ENCODE results near the gene DNAI2.

Gene DNAI2

DNA sequence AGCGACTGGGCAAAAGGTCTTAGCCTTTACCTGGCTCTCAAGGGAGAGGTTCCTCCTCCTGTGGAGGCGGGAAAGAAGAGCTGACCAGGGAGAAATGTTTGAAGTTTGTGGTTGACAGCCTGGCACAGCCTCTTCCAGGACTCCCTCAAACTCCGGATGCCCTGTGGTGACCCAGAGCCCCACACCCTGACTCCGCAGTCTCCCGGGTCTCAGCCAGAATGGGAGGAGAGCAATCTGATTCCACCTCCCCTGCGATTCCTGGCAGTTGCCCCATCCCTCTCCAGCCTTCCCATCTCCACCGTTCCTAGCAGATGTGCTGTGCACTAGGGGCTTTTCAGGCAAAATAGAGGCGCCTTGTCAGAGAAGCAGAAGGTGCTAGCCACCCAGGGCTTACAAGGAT lies 5.5 kb upstream of the DNAI2 start:
- H3K4me1 ChIP-seq (ENCODE audit: insufficient read depth, low read length, poor library complexity, severe bottlenecking): no peaks in the 10 kb centered on the region
- H3K79me2 ChIP-seq (ENCODE audit: insufficient read depth, low read length): no peaks in the 10 kb centered on the region
- no peaks in the 10 kb centered on the region for H3K27me3 ChIP-seq (ENCODE audit: insufficient read depth, low read length, poor library complexity, severe bottlenecking)
- H3K9ac ChIP-seq (ENCODE audit: low read depth, low read length, poor library complexity, severe bottlenecking): no peak overlapping the region
- H2AFZ ChIP-seq (ENCODE audit: low read length): no peak overlapping the region
- no peaks in the 10 kb centered on the region for H3K9me3 ChIP-seq (ENCODE audit: insufficient read depth, low read depth, low read length)
- H3K4me2 ChIP-seq (ENCODE audit: low read depth, low read length, poor library complexity, severe bottlenecking): no peak overlapping the region
- H4K20me1 ChIP-seq (ENCODE audit: insufficient read depth, low read length, poor library complexity, severe bottlenecking): no peaks in the 10 kb centered on the region
- H3K36me3 ChIP-seq (ENCODE audit: insufficient read depth, low read length): no peaks in the 10 kb centered on the region
- H3K9me2 ChIP-seq (replicated peaks; ENCODE audit: low read depth, low read length): no peaks in the 10 kb centered on the region
- no peak overlapping the region for H3K4me3 ChIP-seq (ENCODE audit: low read length, poor library complexity, severe bottlenecking)
- H3F3A ChIP-seq (ENCODE audit: low read depth): no peaks in the 10 kb centered on the region
- no peak for TF ChIP-seq EZH2phosphoT487 (IDR thresholded peaks at IDR 0.05; ENCODE audit: borderline replicate concordance)
- TF ChIP-seq, protein P1, sequence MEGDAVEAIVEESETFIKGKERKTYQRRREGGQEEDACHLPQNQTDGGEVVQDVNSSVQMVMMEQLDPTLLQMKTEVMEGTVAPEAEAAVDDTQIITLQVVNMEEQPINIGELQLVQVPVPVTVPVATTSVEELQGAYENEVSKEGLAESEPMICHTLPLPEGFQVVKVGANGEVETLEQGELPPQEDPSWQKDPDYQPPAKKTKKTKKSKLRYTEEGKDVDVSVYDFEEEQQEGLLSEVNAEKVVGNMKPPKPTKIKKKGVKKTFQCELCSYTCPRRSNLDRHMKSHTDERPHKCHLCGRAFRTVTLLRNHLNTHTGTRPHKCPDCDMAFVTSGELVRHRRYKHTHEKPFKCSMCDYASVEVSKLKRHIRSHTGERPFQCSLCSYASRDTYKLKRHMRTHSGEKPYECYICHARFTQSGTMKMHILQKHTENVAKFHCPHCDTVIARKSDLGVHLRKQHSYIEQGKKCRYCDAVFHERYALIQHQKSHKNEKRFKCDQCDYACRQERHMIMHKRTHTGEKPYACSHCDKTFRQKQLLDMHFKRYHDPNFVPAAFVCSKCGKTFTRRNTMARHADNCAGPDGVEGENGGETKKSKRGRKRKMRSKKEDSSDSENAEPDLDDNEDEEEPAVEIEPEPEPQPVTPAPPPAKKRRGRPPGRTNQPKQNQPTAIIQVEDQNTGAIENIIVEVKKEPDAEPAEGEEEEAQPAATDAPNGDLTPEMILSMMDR (conservative IDR thresholded peaks at IDR 0.05; ENCODE audit: low read length): no peak

DNA sequence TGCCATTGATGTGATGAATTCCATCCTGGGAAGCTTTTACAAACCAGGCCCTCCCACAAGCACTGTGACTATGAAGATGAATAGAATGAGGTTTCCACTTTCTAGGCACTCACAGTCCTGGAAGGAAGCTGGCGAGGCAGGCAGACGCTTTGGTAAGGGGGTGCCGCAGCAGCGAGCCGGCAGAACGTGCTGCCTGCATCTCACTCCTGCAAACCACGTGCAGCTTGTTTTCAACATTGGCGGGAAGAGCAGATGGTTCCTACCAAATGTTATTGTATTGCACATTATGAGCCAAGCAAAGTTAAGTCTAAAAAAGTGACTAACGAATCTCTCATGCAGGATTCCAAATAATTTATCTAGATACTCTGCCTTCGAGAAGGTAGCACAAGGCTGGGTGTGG lies 3.7 kb upstream of the DNAI2 start:
- H3K9me2 ChIP-seq (replicated peaks; ENCODE audit: low read depth, low read length): no peaks in the 10 kb centered on the region
- peaks cover 16% of the 10 kb centered on the region for H3K27me3 ChIP-seq (ENCODE audit: insufficient read depth, low read length, poor library complexity, severe bottlenecking)
- no peaks in the 10 kb centered on the region for H3F3A ChIP-seq (ENCODE audit: low read depth)
- no peak overlapping the region for H3K4me2 ChIP-seq (ENCODE audit: low read depth, low read length, poor library complexity, severe bottlenecking)
- no peaks in the 10 kb centered on the region for H4K20me1 ChIP-seq (ENCODE audit: insufficient read depth, low read length, poor library complexity, severe bottlenecking)
- no peaks in the 10 kb centered on the region for H3K9me3 ChIP-seq (ENCODE audit: insufficient read depth, low read depth, low read length)
- no peak overlapping the region for H2AFZ ChIP-seq (ENCODE audit: low read length)
- no peaks in the 10 kb centered on the region for H3K79me2 ChIP-seq (ENCODE audit: insufficient read depth, low read length)
- no peak overlapping the region for H3K4me3 ChIP-seq (ENCODE audit: low read length, poor library complexity, severe bottlenecking)
- no peaks in the 10 kb centered on the region for H3K36me3 ChIP-seq (ENCODE audit: insufficient read depth, low read length)
- no peaks in the 10 kb centered on the region for H3K4me1 ChIP-seq (ENCODE audit: insufficient read depth, low read length, poor library complexity, severe bottlenecking)
- TF ChIP-seq, protein P1 (conservative IDR thresholded peaks at IDR 0.05; ENCODE audit: low read length): no peak
- no peak for TF ChIP-seq EZH2phosphoT487 (IDR thresholded peaks at IDR 0.05; ENCODE audit: borderline replicate concordance)
- H3K9ac ChIP-seq (ENCODE audit: low read depth, low read length, poor library complexity, severe bottlenecking): no peak overlapping the region

DNA sequence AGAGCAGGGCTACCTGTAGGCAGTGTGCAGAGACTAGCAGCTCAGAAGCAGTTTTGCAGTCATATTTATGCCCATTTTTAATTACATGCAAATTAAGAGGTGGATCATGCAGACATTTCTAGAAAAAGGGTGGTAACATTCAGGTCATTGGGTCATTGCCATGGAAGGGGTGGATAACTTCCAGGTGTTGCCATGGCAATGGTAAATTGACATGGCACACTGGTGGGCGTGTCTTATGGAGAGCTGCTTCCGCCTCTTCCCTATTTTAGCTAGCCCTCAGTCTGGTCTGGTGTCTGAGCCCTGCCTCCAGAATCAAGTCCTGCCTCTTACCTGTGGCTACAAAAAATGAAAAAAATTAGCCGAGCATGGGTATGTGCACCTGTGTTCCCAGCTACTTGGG lies 2.8 kb upstream of the DNAI2 start:
- H3K4me3 ChIP-seq (ENCODE audit: low read length, poor library complexity, severe bottlenecking): no peak overlapping the region
- H4K20me1 ChIP-seq (ENCODE audit: insufficient read depth, low read length, poor library complexity, severe bottlenecking): no peaks in the 10 kb centered on the region
- H3K9me2 ChIP-seq (replicated peaks; ENCODE audit: low read depth, low read length): no peaks in the 10 kb centered on the region
- no peak overlapping the region for H3K4me2 ChIP-seq (ENCODE audit: low read depth, low read length, poor library complexity, severe bottlenecking)
- H3K9me3 ChIP-seq (ENCODE audit: insufficient read depth, low read depth, low read length): no peaks in the 10 kb centered on the region
- H2AFZ ChIP-seq (ENCODE audit: low read length): no peak overlapping the region
- no peaks in the 10 kb centered on the region for H3F3A ChIP-seq (ENCODE audit: low read depth)
- H3K9ac ChIP-seq (ENCODE audit: low read depth, low read length, poor library complexity, severe bottlenecking): no peak overlapping the region
- no peaks in the 10 kb centered on the region for H3K4me1 ChIP-seq (ENCODE audit: insufficient read depth, low read length, poor library complexity, severe bottlenecking)
- no peak for TF ChIP-seq EZH2phosphoT487 (IDR thresholded peaks at IDR 0.05; ENCODE audit: borderline replicate concordance)
- TF ChIP-seq, protein P1 (conservative IDR thresholded peaks at IDR 0.05; ENCODE audit: low read length): no peak
- no peaks in the 10 kb centered on the region for H3K79me2 ChIP-seq (ENCODE audit: insufficient read depth, low read length)
- peaks cover 25% of the 10 kb centered on the region for H3K27me3 ChIP-seq (ENCODE audit: insufficient read depth, low read length, poor library complexity, severe bottlenecking)
- no peaks in the 10 kb centered on the region for H3K36me3 ChIP-seq (ENCODE audit: insufficient read depth, low read length)

Measured in Loucy (cell line).